ENCODE results near the gene PTGDS.

- no peak for TF ChIP-seq CTCF (IDR thresholded peaks at IDR 0.05)
- no peak for TF ChIP-seq POLR2A (IDR thresholded peaks at IDR 0.05)
These were observed 16.4 kb upstream of the PTGDS start for GRCh38 chr9:136960938-136961275.
